Hematopoietic multipotent progenitor cell treated with erythropoietin and hydrocortisone succinate and interleukin-3 and kit ligand, for 17 days (in vitro differentiated cells): Measurements from ENCODE around the gene LLGL2.

ENCODE experiments used
- DNase-seq: peaks from one replicate; pipeline ENCODE4 v3.0.0-alpha.2; 2015; ENCODE audit warnings: low spot score

The LLGL2 gene

GRCh38 chr17:75521951-75522727 lies 3.4 kb upstream of the LLGL2 start:
- DNase-seq: no peak

GRCh38 chr17:75523647-75524046 lies 1.9 kb upstream of the LLGL2 start:
- no peak for DNase-seq

GRCh38 chr17:75524269-75524969 lies 1.1 kb upstream of the LLGL2 start:
- no peak for DNase-seq

- no peak for DNase-seq
Measured at GRCh38 chr17:75525806-75526554, 483 bp downstream of the LLGL2 start.

- DNase-seq: no peak
Measured at GRCh38 chr17:75526555-75527270, 1.2 kb downstream of the LLGL2 start.

- no peak for DNase-seq
Measured at GRCh38 chr17:75530837-75531720, 5.6 kb downstream of the LLGL2 start.

- no peak for DNase-seq
Measured at GRCh38 chr17:75531721-75532072, 6.2 kb downstream of the LLGL2 start.

GRCh38 chr17:75535119-75535537 lies 9.6 kb downstream of the LLGL2 start:
- DNase-seq: peak; percentile 18

GRCh38 chr17:75535871-75536270 lies 10.4 kb downstream of the LLGL2 start:
- no peak for DNase-seq

- DNase-seq: no peak
Measured at GRCh38 chr17:75536366-75536765, 10.9 kb downstream of the LLGL2 start.

- DNase-seq: no peak
Measured at GRCh38 chr17:75539967-75540729, 14.7 kb downstream of the LLGL2 start.

- no peak for DNase-seq
Measured at GRCh38 chr17:75540923-75541503, 15.5 kb downstream of the LLGL2 start.

- DNase-seq: no peak
Measured at GRCh38 chr17:75542229-75542628, 16.7 kb downstream of the LLGL2 start.

GRCh38 chr17:75542728-75543336 lies 17.3 kb downstream of the LLGL2 start:
- DNase-seq: no peak

- no peak for DNase-seq
Measured at GRCh38 chr17:75544250-75544649, 18.8 kb downstream of the LLGL2 start.

GRCh38 chr17:75546181-75546580 lies 20.7 kb downstream of the LLGL2 start:
- DNase-seq: no peak

GRCh38 chr17:75547091-75547490 lies 21.6 kb downstream of the LLGL2 start:
- no peak for DNase-seq

- no peak for DNase-seq
Measured at GRCh38 chr17:75548813-75549212, 23.3 kb downstream of the LLGL2 start.

GRCh38 chr17:75549246-75550138 lies 24.0 kb downstream of the LLGL2 start:
- no peak for DNase-seq
